Right lobe of liver (tissue), 6 donors: Measurements from ENCODE around the gene MYRIP. TPM values are rescaled to one million over a fixed set of nuclear protein-coding genes. Genes with fewer than 3 reads are reported as not detected.

Source experiments
- ATAC-seq, 4 donors: fragments of 200-7000 bp; cut with Tn5 transposase; one replicate each; pipeline ENCODE4 v1.9.1; 2020; ENCODE audit warnings: mild to moderate bottlenecking in 4 of 4, moderate library complexity in 4 of 4
- DNase-seq, 3 donors: peaks; one replicate each; pipeline ENCODE4 v3.0.0-alpha.2; 2020
- H3K27ac ChIP-seq, 3 donors: fragments of 200-600 bp; one replicate each; pipeline ENCODE4 v1.8.0; 2022
- H3K27me3 ChIP-seq, 2 donors: fragments of 200-600 bp; one replicate each; pipeline ENCODE4 v1.8.0; 2022
- H3K36me3 ChIP-seq, 4 donors: fragments of 200-600 bp; sonication (generic) in 1 of 4; one replicate each; pipeline versions ENCODE4 v1.5.1 to v1.8.0; 2017 to 2022; ENCODE audit warnings: control low read depth in 1 of 4
- H3K4me1 ChIP-seq, 4 donors: fragments of 200-600 bp; sonication (generic) in 1 of 4; one replicate each; pipeline versions ENCODE4 v1.5.1 to v1.8.0; 2017 to 2022; ENCODE audit warnings: control low read depth in 1 of 4
- H3K4me3 ChIP-seq, 3 donors: fragments of 200-600 bp; one replicate each; pipeline ENCODE4 v1.8.0; 2022
- H3K9me3 ChIP-seq, 4 donors: fragments of 200-600 bp; sonication (generic) in 1 of 4; one replicate each; pipeline versions ENCODE4 v1.5.1 to v1.8.0; 2017 to 2022; ENCODE audit warnings: control low read depth in 1 of 4
- CTCF ChIP-seq, 4 donors: fragments of 200-600 bp in 3 of 4; fragments of 450-650 bp in 1 of 4; IDR thresholded peaks; one replicate each; pipeline versions ENCODE4 v1.5.1 to v1.8.0; 2016 to 2022; ENCODE audit warnings: antibody characterized with exemption in 4 of 4, mild to moderate bottlenecking in 2 of 4
- POLR2A ChIP-seq: fragments of 450-650 bp; IDR thresholded peaks from one replicate; pipeline ENCODE4 v1.6.1; 2017; ENCODE audit warnings: antibody characterized with exemption, mild to moderate bottlenecking
- WGBS: methylation state at CpG from one replicate; pipeline ENCODE4 v1.1.6; 2018; ENCODE audit warnings: low coverage, low lambda C conversion rate; ENCODE audit not compliant: insufficient coverage; ENCODE audit errors: missing lambda C conversion rate; 5-methylcytosine and 5-hydroxymethylcytosine counted together
- intact Hi-C, 2 donors: fragments of 100-400 bp; cut with DNase I; formaldehyde crosslinking; loops; one replicate each; pipeline versions ENCODE4 v1.11.2 to v1.14.1; 2022
- total RNA-seq, 6 experiments: library from RNA; depleted of rRNA in 2 of 6; stranded (reverse); fragments of >200 nt in 2 of 6; fragmentation: NEBNext Ultra II Directional in 3 of 6; extraction: Animal tissue kit (Norgen Biotek cat#: 25700) in 3 of 6; gene quantifications; one replicate each; pipeline versions ENCODE4 v1.1.0 to v1.2.4, GENCODE V29; 2016 to 2023
- donor health status: DM: no; HTN: yes; CAD: no.
- donor health status: DM: no; HTN: no; CAD: no.
- donor health status: DM: no; HTN: no; CAD: no.
- donor health status: DM: no; HTN: yes; CAD: no.
- donor health status: DM: no; HTN: yes; CAD: no.

The MYRIP gene
- total RNA-seq, 6 experiments from 2014 or later = 14.3 to 23.2 (median 19.0) TPM

GRCh38 chr3:40248591-40248990, 439.2 kb downstream of the MYRIP start:
- H3K4me1 ChIP-seq = no peaks in the 10 kb centered on the region
- no peak overlapping the region for H3K27ac ChIP-seq
- no peak for DNase-seq
- TF ChIP-seq POLR2A (no peak), CTCF (IDR thresholded peaks at IDR 0.05) (no peak)
- no peaks in the 10 kb centered on the region for H3K9me3 ChIP-seq
- no peaks in the 10 kb centered on the region for H3K27me3 ChIP-seq
- no peak overlapping the region for H3K4me3 ChIP-seq
- H3K36me3 ChIP-seq = peaks cover 0 to 28% (median 8%) of the 10 kb centered on the region in 4 donors
- intact Hi-C loops = no loop called here
- no peak for ATAC-seq

GRCh38 chr3:40249168-40249567, 439.8 kb downstream of the MYRIP start:
- Histone ChIP-seq H3K4me1 (no peaks in the 10 kb centered on the region), H3K27me3 (no peaks in the 10 kb centered on the region), H3K9me3 (no peaks in the 10 kb centered on the region), H3K4me3 (no peak overlapping the region), H3K27ac (no peak overlapping the region), H3K36me3 (peaks cover 0 to 28% (median 8%) of the 10 kb centered on the region in 4 donors)
- DNase-seq (no peak), ATAC-seq (no peak)
- 60% methylated on average over 1 of the region's 3 CpGs for WGBS
- TF ChIP-seq POLR2A (no peak), CTCF (IDR thresholded peaks at IDR 0.05) (no peak)
- intact Hi-C loops = no loop called here

GRCh38 chr3:40254491-40254890, 445.1 kb downstream of the MYRIP start:
- H3K4me1 ChIP-seq = no peaks in the 10 kb centered on the region
- no peak for ATAC-seq
- WGBS = 96% methylated on average over 2 of the region's 2 CpGs

GRCh38 chr3:40254891-40255290, 445.5 kb downstream of the MYRIP start:
- 95% methylated on average over 2 of the region's 2 CpGs for WGBS
- H3K9me3 ChIP-seq = no peaks in the 10 kb centered on the region

More at GRCh38 chr3:40254491-40254890, 445.1 kb downstream of the MYRIP start:
- TF ChIP-seq POLR2A = no peak
- TF ChIP-seq CTCF (IDR thresholded peaks at IDR 0.05) = no peak
- no peak for DNase-seq
- intact Hi-C loops = no loop called here
- Histone ChIP-seq H3K9me3 (no peaks in the 10 kb centered on the region), H3K4me3 (no peak overlapping the region), H3K27ac (no peak overlapping the region), H3K36me3 (peaks cover 0 to 22% (median 6%) of the 10 kb centered on the region in 4 donors), H3K27me3 (no peaks in the 10 kb centered on the region)

More at GRCh38 chr3:40254891-40255290, 445.5 kb downstream of the MYRIP start:
- Histone ChIP-seq H3K36me3 (peaks cover 0 to 22% (median 6%) of the 10 kb centered on the region in 4 donors), H3K4me1 (no peaks in the 10 kb centered on the region), H3K27ac (no peak overlapping the region), H3K27me3 (no peaks in the 10 kb centered on the region), H3K4me3 (no peak overlapping the region)
- DNase-seq = no peak
- ATAC-seq = no peak
- intact Hi-C loops = no loop called here
- TF ChIP-seq CTCF (IDR thresholded peaks at IDR 0.05) = no peak
- no peak for TF ChIP-seq POLR2A
